Activated naive CD4-positive, alpha-beta T cell treated with anti-CD3 and anti-CD28 coated beads, Interleukin-2, amount 10 ng/mL, durations not matched to agents 7 days and 5 days (primary cell): ENCODE results near the gene P2RX6.
A peak's percentile ranks its signal among the peaks of the same experiment; 100 is the strongest.

ENCODE experiments used
- CTCF ChIA-PET: fragments of 350-600 bp; sonication (Branson Sonifier 250); formaldehyde crosslinking; loops from one replicate; lab custom pipeline; 2021; ENCODE audit warnings: antibody characterized with exemption; lab: Charles Lee
- DNase-seq: peaks from one replicate; pipeline ENCODE4 v3.0.0-alpha.2; 2020
- H3K27ac Mint-ChIP-seq: one replicate; pipeline ENCODE4 v1.8.0; 2021; ENCODE audit warnings: mild to moderate bottlenecking, moderate library complexity, mixed read lengths
- H3K27me3 Mint-ChIP-seq: one replicate; pipeline ENCODE4 v1.8.0; 2021; ENCODE audit warnings: mild to moderate bottlenecking, mixed read lengths
- H3K36me3 Mint-ChIP-seq: one replicate; pipeline ENCODE4 v1.8.0; 2021; ENCODE audit warnings: mixed read lengths
- H3K4me1 Mint-ChIP-seq: one replicate; pipeline ENCODE4 v1.8.0; 2021; ENCODE audit warnings: mixed read lengths
- H3K4me3 Mint-ChIP-seq: one replicate; pipeline ENCODE4 v1.8.0; 2021; ENCODE audit warnings: mild to moderate bottlenecking, moderate library complexity, mixed read lengths
- H3K9me3 Mint-ChIP-seq: one replicate; pipeline ENCODE4 v1.8.0; 2021; ENCODE audit warnings: mixed read lengths

P2RX6 gene

GRCh38 chr22:21025266-21025665 is 10.3 kb downstream of the P2RX6 start:
- Mint-ChIP-seq H3K27ac (peak overlapping the region; percentile 39), H3K36me3 (no peaks in the 10 kb centered on the region), H3K27me3 (peaks cover 39% of the 10 kb centered on the region), H3K4me1 (peaks cover 17% of the 10 kb centered on the region), H3K4me3 (no peak overlapping the region), H3K9me3 (no peaks in the 10 kb centered on the region)
- peak; percentile 65 for DNase-seq
- CTCF ChIA-PET = no interaction called here

DNA sequence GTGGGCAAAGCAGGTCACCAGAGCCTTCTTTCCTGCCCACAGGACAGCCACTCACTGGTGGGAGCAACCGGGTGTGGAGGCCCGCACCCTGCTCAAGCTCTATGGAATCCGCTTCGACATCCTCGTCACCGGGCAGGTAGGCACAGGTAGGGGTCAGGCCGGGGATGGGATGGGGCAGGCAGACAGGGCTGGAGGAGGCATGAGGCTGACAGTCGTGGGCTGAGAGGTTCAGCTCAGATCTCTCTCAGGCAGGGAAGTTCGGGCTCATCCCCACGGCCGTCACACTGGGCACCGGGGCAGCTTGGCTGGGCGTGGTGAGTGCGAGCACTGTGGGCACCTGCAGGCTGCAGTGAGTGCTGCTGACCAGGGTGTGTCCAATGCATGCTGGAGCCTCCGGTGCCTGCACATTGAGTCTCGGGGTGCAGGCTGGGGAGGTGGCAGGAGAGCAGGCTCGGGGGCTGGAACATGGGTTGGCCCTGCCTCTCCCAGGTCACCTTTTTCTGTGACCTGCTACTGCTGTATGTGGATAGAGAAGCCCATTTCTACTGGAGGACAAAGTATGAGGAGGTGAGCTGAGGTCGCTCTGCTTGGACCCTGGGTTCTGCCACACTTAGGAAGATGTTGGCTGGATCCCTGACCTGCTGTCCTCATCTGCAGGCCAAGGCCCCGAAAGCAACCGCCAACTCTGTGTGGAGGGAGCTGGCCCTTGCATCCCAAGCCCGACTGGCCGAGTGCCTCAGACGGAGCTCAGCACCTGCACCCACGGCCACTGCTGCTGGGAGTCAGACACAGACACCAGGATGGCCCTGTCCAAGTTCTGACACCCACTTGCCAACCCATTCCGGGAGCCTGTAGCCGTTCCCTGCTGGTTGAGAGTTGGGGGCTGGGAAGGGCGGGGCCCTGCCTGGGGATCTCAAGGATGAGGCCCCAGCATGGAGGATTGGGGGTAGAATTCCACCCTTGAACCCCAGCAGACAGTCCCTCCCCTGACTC is 11.1 kb downstream of the P2RX6 start:
- peaks cover 44% of the 10 kb centered on the region for H3K27me3 Mint-ChIP-seq
- no peak overlapping the region for H3K4me3 Mint-ChIP-seq
- peak overlapping the region; percentile 6 for H3K27ac Mint-ChIP-seq
- no peaks in the 10 kb centered on the region for H3K9me3 Mint-ChIP-seq
- no peak for DNase-seq
- H3K4me1 Mint-ChIP-seq = peaks cover 17% of the 10 kb centered on the region
- H3K36me3 Mint-ChIP-seq = no peaks in the 10 kb centered on the region
- CTCF ChIA-PET = no interaction called here

- CTCF ChIA-PET = no interaction called here
These were observed 12.1 kb downstream of the P2RX6 start for GRCh38 chr22:21026783-21027692.

GRCh38 chr22:21028277-21029251 is 13.6 kb downstream of the P2RX6 start:
- no peak overlapping the region for H3K27ac Mint-ChIP-seq

More at GRCh38 chr22:21026783-21027692, 12.1 kb downstream of the P2RX6 start:
- Mint-ChIP-seq H3K4me3 (no peak overlapping the region), H3K9me3 (no peaks in the 10 kb centered on the region), H3K36me3 (no peaks in the 10 kb centered on the region), H3K27me3 (peaks cover 45% of the 10 kb centered on the region), H3K4me1 (peaks cover 17% of the 10 kb centered on the region), H3K27ac (no peak overlapping the region)
- no peak for DNase-seq

DNA sequence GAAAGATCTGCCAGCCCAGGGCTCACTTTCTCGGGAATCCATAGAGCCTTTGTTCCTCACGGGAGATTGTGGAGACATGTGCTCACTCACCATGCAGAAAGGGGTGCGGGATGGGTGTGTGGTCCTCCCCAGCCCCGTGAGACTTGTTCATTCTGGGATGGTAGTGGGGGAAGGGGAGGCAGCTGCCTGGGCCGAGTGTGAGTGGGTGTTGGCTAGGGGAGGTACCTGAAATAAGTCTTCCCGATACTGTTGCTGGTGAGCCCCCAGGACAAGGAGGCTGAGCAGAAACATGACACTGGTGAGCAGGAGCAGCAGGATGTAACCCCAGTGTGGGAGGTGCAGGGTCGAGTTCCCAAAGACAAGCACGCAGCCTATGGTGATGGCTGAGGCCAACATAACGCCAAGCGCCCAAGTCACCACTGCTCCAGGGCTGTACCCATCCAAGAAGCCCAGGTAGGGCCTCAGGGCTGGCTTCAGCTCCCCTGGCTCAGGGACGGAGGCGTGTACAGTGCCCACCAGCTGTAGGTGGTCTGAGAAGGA is 14.6 kb downstream of the P2RX6 start:
- no peak for DNase-seq
- H3K4me1 Mint-ChIP-seq = peaks cover 14% of the 10 kb centered on the region
- no peaks in the 10 kb centered on the region for H3K9me3 Mint-ChIP-seq
- H3K4me3 Mint-ChIP-seq = no peak overlapping the region
- no peak overlapping the region for H3K27ac Mint-ChIP-seq
- CTCF ChIA-PET = no interaction called here
- peaks cover 61% of the 10 kb centered on the region for H3K27me3 Mint-ChIP-seq
- H3K36me3 Mint-ChIP-seq = no peaks in the 10 kb centered on the region

More at GRCh38 chr22:21028277-21029251, 13.6 kb downstream of the P2RX6 start:
- Mint-ChIP-seq H3K36me3 (no peaks in the 10 kb centered on the region), H3K4me3 (no peak overlapping the region), H3K27me3 (peaks cover 52% of the 10 kb centered on the region), H3K9me3 (no peaks in the 10 kb centered on the region), H3K4me1 (peaks cover 17% of the 10 kb centered on the region)
- CTCF ChIA-PET = no interaction called here
- DNase-seq = no peak

DNA sequence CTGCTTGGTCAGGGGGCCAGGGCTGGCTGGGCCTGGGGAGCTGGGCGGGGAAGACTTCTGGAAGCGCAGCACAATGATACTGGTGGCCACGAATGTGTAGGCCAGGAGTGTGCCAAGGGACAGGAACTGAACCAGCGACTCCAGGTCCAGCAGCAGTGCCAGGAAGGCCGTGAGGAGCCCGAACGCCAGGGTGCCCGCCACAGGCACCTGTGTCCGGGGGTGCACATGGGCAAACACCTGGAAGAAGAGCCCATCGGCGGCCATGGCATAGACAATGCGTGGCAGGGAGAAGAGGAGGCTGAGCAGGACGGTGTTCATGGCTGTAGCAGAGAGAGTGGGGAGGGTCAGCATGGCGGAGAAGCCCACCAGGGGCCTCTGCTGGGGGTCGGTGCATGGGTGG is 15.1 kb downstream of the P2RX6 start:
- DNase-seq = no peak
- H3K27me3 Mint-ChIP-seq = peaks cover 64% of the 10 kb centered on the region
- H3K27ac Mint-ChIP-seq = no peak overlapping the region
- no peak overlapping the region for H3K4me3 Mint-ChIP-seq
- H3K9me3 Mint-ChIP-seq = no peaks in the 10 kb centered on the region
- no peaks in the 10 kb centered on the region for H3K36me3 Mint-ChIP-seq
- H3K4me1 Mint-ChIP-seq = peaks cover 11% of the 10 kb centered on the region
- CTCF ChIA-PET = no interaction called here

DNA sequence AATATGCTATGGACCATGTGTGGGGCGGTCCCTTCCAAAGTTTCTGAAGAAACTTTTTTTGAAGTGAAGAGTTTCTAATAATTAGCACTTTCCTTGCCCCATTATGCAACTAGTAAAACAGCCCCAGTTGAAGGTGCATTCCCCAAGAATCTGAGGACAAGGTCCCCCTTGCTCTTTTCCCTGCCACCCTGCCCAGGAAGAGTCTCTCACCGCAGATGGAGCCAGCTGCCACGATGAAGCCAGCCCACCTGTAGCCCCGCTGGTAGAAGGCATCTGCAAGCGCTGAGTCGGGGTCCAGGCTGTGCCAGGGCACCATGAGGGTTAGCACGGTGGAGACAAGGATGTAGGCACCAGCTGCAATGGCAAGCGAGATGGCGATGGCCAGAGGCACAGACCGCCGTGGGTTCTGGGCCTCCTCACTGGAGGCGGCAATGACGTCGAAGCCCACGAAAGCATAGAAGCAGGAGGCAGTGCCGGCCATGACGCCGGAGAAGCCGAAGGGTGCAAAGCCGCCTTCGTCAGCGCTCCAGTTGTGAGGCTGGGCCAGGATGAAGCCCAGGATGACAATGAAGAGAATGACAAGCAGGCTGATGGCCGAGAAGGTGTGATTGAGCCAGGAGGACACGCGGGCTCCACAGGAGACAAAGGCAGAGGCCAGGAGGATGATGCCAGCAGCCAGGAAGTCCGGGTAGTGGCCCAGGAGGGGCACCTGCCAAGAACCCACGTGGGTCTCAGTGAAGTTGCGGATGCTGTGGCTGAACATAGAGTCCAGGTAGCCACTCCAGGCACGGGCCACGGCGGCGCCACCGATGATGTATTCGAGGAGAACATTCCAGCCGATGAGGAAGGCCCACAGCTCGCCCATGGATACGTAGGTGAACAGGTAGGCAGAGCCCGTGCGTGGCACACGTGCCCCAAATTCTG is 15.9 kb downstream of the P2RX6 start:
- H3K27me3 Mint-ChIP-seq = peaks cover 64% of the 10 kb centered on the region
- DNase-seq = no peak
- no peaks in the 10 kb centered on the region for H3K36me3 Mint-ChIP-seq
- H3K27ac Mint-ChIP-seq = no peak overlapping the region
- CTCF ChIA-PET = no interaction called here
- no peak overlapping the region for H3K4me3 Mint-ChIP-seq
- no peaks in the 10 kb centered on the region for H3K9me3 Mint-ChIP-seq
- H3K4me1 Mint-ChIP-seq = peaks cover 3% of the 10 kb centered on the region

- no peak for DNase-seq
- H3K9me3 Mint-ChIP-seq = no peaks in the 10 kb centered on the region
- H3K27ac Mint-ChIP-seq = no peak overlapping the region
- CTCF ChIA-PET = no interaction called here
- H3K4me1 Mint-ChIP-seq = no peaks in the 10 kb centered on the region
- no peak overlapping the region for H3K4me3 Mint-ChIP-seq
- H3K27me3 Mint-ChIP-seq = peaks cover 66% of the 10 kb centered on the region
- H3K36me3 Mint-ChIP-seq = no peaks in the 10 kb centered on the region
These were observed 16.6 kb downstream of the P2RX6 start for GRCh38 chr22:21031545-21032036.

- CTCF ChIA-PET = interaction anchor here (1.6 kb wide), 1 partner anchor 12 kb away, joined by 5 read pairs; no protein-coding TSS in a partner anchor
- Mint-ChIP-seq H3K36me3 (no peaks in the 10 kb centered on the region), H3K27ac (no peak within 1 kb of the TSS), H3K4me1 (no peaks in the 10 kb centered on the region), H3K4me3 (no peak within 1 kb of the TSS), H3K27me3 (peaks cover 73% of the 10 kb centered on the region), H3K9me3 (no peaks in the 10 kb centered on the region)
- DNase-seq = no peak
These were observed 17.3 kb downstream of the P2RX6 start, which contains the start of gene SLC7A4 for GRCh38 chr22:21032037-21032867. SLC7A4 (minus strand) TSS chr22:21032561; CDS start chr22:21031812, 749 bp downstream.

GRCh38 chr22:21032868-21033688 is 18.1 kb downstream of the P2RX6 start:
- no peaks in the 10 kb centered on the region for H3K4me1 Mint-ChIP-seq

GRCh38 chr22:21033895-21034294 is 18.9 kb downstream of the P2RX6 start:
- H3K9me3 Mint-ChIP-seq = no peaks in the 10 kb centered on the region

More at GRCh38 chr22:21032868-21033688, 18.1 kb downstream of the P2RX6 start:
- no peaks in the 10 kb centered on the region for H3K9me3 Mint-ChIP-seq
- CTCF ChIA-PET = interaction anchor here (1.6 kb wide), 1 partner anchor 13 kb away, joined by 5 read pairs; no protein-coding TSS in a partner anchor
- no peak for DNase-seq
- H3K36me3 Mint-ChIP-seq = no peaks in the 10 kb centered on the region
- H3K27me3 Mint-ChIP-seq = peaks cover 79% of the 10 kb centered on the region
- H3K4me3 Mint-ChIP-seq = no peak overlapping the region
- H3K27ac Mint-ChIP-seq = no peak overlapping the region

More at GRCh38 chr22:21033895-21034294, 18.9 kb downstream of the P2RX6 start:
- no peak overlapping the region for H3K27ac Mint-ChIP-seq
- H3K36me3 Mint-ChIP-seq = no peaks in the 10 kb centered on the region
- CTCF ChIA-PET = no interaction called here
- H3K4me1 Mint-ChIP-seq = no peaks in the 10 kb centered on the region
- H3K27me3 Mint-ChIP-seq = peaks cover 84% of the 10 kb centered on the region
- no peak overlapping the region for H3K4me3 Mint-ChIP-seq
- DNase-seq = no peak
